UCSD-AML1 (cell line): ENCODE results near the gene KRT7.
"Not testable (repeated sequence)": the region's sequence is repeated elsewhere in the genome, so short reads cannot be mapped to it uniquely, and the experiment has no call there.

Source experiments
- DNase-seq: peaks from one replicate; lab custom pipeline; 2025; ENCODE audit not compliant: unreplicated experiment; lab: John Stamatoyannopoulos, UW

Gene KRT7

DNA sequence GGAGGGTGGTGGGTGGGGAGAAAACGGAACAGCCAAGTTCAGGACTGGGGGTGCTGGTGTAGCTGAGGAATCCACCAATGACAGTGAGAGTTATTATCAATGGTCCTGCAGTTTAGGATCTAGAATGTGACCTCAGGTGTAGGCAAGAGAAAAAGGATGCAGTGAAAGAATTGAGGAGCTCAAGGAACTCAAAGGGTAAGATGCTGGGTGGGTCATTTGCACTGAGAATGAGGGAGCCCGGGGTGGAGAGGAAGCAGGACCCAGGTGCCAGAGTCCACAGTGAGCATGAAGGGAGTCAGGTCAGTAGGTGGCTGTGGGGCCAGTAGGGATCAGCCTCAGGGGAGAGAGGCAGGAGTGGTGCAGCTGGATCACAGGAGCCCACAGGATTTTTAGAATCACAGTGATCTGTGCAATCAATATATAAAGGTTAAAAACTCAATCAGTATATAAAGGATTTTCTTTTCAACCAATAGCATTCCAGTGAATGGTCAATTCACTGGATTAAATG lies 3.2 kb upstream of the KRT7 start:
- no peak for DNase-seq

DNA sequence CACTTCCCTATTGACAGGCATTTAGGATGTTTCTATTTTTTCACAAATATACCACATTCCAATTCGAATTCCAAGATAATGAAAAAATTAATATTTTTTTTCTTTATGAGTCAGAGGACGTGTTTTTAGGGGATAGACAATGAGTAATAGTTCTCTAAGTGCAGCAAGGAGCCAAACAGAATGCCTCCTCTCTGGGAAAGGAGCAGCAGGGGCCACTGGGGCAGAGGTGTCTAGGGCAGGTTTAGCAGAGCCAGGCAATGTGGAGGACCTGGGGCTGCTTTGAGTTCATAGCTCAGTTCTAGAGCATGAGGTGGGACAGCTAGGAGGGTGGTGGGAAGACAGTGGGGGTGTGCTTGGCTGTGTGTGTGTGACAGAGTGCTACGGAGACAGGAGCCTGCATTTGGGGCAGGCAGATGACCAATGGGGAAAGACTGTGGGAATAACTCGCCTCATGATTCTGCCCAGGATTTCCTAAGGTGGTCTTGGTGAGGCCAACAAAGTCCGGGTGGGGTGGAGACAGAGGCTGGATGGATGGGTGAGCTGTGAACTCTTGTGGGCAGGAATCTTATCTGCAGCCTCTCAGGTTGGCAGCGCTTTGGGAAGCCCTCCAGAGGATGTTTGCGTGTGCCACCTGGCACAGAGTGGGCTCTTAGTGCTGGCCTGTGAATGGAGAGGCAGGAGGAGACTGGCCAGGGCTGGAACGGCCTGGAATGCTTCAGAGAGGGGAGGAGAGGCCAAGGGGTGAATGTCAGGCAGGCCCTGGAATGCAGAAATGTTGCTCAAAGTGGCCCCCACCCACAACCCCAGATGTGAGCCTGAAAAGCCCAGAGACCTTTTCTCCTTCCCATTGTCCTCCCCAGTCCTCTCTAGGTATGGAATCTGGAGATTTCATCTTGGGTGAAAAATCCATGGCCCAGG lies 2.4 kb upstream of the KRT7 start:
- no peak for DNase-seq

GRCh38 chr12:52231305-52232202 lies 1.5 kb upstream of the KRT7 start:
- DNase-seq = no peak

DNA sequence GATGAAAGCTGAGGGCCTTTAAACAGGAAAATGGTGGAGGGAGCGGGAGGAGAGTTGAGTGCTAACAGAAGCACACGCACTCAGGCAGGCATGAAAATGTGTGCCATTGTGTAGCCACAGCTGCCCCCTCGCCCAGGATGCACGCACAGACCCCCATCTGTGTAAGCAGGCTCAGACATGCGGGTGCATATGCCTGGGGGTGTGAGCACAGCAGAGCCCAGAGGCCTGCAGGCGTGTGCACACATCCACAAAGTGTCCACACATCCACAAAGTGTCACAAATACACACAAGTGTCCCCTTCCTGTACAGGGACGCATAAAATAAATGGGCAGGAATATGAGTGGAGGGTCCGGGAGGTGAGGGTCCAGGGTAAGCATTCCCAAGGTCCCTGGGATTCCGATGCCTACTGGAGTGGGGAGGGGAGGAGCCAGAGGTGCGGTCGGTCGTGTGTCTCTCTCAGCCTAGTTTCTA lies 805 bp upstream of the KRT7 start:
- no peak for DNase-seq

- DNase-seq = no peak
These were observed 592 bp downstream of the KRT7 start for GRCh38 chr12:52233462-52234207.

GRCh38 chr12:52234223-52234810 lies 1.3 kb downstream of the KRT7 start:
- peak; percentile 69 for DNase-seq

DNA sequence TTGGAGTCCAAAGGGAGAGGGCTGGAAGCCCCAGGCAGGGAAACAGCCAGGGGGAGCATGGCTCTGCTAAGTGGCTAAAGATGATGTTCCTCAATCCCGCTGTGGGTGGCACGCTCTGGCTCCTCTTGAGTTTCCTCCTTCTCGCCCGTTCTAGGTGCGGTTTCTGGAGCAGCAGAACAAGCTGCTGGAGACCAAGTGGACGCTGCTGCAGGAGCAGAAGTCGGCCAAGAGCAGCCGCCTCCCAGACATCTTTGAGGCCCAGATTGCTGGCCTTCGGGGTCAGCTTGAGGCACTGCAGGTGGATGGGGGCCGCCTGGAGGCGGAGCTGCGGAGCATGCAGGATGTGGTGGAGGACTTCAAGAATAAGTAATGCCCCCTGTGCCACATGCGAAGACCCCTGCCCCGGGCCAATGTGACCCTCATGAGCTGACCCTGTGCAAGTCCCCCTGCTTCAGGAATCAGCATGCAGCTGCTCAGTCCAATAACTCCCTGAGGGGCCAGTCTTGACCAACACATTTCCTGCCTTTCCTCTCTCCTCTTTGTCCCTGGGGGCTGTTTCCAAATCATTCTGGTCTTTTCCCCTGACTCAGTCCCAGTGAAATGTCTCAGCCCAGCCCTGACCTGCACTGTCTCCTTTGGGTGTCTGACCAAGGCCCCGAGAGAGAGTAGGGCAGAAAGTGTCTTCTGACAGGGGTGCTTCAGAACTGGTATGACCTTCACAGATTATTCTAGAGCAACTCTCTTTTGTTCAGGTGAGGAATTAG lies 2.1 kb downstream of the KRT7 start:
- DNase-seq = no peak

- DNase-seq = no peak
These were observed 2.8 kb downstream of the KRT7 start for GRCh38 chr12:52235822-52236361.

DNA sequence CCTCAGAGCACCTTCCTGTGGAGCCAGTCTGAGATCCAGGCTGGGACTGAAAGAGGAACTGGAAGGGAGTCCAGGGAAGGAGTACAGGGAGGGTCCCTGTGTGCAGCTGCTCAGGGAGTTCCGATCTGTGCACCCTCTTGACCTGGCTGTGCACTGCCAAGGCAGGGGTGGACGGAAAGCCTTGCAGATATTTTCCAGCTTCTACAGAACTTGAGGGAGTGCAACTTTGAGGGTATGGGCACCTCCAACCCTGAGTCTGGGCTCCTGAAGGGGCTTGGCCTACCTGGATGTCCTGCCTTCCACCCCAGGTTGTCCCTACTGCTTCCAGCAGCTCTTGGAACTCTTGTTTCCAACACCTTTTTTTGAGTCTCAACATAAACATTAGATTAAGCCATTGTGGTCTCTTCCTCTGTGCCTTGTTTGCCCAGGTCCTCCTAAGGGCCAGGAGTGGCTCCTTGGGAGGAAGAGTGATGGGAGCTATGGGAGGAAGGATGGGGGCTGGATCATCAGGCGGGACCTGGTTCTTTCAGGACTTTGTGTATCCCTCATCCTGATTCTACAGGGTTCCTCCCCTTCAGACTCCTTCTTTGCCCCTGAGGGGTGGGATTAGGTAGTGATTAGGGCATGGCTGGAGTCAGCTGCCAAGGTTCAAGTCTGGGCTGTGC lies 3.5 kb downstream of the KRT7 start:
- no peak for DNase-seq

GRCh38 chr12:52238207-52238840 lies 5.3 kb downstream of the KRT7 start:
- DNase-seq = no peak

DNA sequence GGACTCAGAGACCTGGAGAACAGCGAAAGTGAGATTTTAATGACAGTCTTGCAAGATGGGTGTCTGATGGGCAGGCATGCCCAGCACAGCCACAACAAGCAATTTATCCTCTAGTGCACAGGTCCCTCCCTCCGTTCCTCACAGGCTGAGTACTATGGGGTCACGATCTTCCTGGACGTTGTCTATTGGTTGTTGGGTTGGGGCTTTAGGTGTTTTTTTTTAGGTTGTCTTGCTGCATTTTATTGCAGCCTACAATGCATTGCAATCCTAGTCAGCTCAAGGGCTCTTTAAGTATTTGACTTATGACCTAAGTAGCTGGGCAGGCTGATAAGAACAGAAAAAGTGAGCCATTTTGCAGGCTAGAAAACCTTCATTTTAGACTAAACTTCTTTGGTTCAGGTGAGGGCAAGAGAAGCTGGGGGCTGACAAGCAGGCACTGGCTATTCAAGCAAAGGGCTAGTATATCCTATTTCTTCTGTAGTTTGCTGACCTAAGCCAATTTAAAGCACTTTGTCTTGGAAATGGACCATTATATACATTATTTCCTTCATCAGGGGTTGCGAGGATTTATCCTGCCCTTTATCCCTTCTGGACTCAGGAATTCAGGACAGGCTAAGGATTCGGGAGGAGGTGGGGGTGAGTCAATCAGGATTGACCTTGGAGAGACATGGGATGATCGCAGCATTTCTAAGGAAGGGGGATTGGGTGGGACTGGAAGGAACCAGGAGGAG lies 6.0 kb downstream of the KRT7 start:
- DNase-seq = no peak

GRCh38 chr12:52239767-52240166 lies 6.7 kb downstream of the KRT7 start:
- DNase-seq = no peak

DNA sequence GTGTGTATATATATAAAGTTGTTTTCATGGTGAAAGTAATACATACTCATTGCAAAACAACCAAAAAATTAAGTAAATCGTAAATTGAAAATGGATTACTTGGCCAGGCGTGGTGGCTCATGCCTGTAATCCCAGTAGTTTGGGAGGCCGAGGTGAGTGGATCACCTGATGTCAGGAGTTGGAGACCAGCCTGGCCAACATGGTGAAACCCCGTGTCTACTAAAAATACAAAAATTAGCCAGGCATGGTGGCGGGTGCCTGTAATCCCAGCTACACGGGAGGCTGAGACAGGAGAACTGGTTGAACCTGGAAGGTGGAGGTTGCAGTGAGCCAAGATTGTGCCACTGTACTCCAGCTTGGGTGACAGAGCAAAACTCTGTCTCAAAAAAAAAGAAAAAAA lies 7.2 kb downstream of the KRT7 start:
- not testable (repeated sequence) for DNase-seq

- DNase-seq = no peak
These were observed 8.3 kb downstream of the KRT7 start for GRCh38 chr12:52241205-52241842.

- DNase-seq = no peak
These were observed 9.6 kb downstream of the KRT7 start for GRCh38 chr12:52242442-52243258.

DNA sequence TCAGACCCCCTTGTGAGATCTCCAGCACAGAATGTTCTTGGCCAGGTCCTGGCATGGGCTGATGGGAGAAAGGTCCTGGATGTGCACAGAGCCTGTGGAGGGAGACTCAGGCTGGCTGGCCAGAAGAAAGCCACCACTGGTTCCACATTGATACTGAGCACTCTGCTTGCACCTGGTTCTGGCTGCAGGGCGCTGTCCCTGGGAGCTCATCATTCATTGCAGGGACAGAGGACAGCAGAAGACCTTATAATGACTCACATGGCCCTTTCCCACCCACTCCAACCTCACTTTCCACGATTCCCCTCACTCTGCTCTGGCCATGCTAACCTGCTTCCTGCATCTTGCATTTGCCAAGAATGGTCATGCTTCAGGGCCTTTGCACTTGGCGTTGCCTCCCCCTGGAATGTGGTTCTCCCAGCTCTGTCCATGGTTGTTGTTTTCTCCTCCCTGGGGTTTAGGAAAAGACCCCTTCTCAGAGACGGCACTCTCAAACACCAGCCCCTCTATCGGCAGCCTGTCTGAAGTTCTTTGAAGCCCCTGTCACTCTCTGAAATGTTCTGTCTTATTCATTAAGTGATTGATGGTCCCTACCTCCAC lies 10.3 kb downstream of the KRT7 start:
- no peak for DNase-seq
